CD4-positive, alpha-beta T cell (primary cell): ENCODE measurements around the gene CALHM5. TPM values are rescaled to one million over a fixed set of nuclear protein-coding genes. Genes with fewer than 3 reads are reported as not detected.

Source experiments
- ATAC-seq: fragments of 200-7000 bp; cut with Tn5 transposase; one replicate; pipeline ENCODE4 v1.10.0; 2022; ENCODE audit warnings: mild to moderate bottlenecking; ENCODE audit not compliant: poor library complexity
- CTCF ChIA-PET: fragments of 350-600 bp; sonication (Branson Sonifier 250); formaldehyde crosslinking; loops from one replicate; lab custom pipeline; 2021; ENCODE audit warnings: antibody characterized with exemption, inconsistent platforms; lab: Charles Lee
- POLR2A ChIA-PET: fragments of 350-600 bp; sonication (Branson Sonifier 250); formaldehyde crosslinking; loops from one replicate; lab custom pipeline; 2021; ENCODE audit warnings: antibody characterized with exemption, inconsistent platforms; lab: Charles Lee
- DNase-seq, 14 experiments: peaks; one replicate each; pipeline ENCODE4 v3.0.0-alpha.2; 2013 to 2020; ENCODE audit warnings: mixed read lengths in 2 of 14
- H3K27ac ChIP-seq, 2 donors: one replicate each; pipeline versions ENCODE4 v1.5.1 to v1.7.0; 2013; ENCODE audit warnings: low read length in 2 of 2, low read depth in 1 of 2, mild to moderate bottlenecking in 1 of 2
- H3K27me3 ChIP-seq, 2 experiments: 1 replicate in 1 of 2; 2 replicates in 1 of 2; pipeline versions ENCODE4 v1.6.1 to v1.7.0; 2013; ENCODE audit warnings: low read length in 2 of 2, control low read depth in 1 of 2, mild to moderate bottlenecking in 1 of 2, moderate library complexity in 1 of 2; ENCODE audit not compliant: insufficient read depth in 2 of 2, control insufficient read depth in 1 of 2
- H3K36me3 ChIP-seq: one replicate; pipeline ENCODE4 v1.6.1; 2013; ENCODE audit warnings: low read length, control low read depth; ENCODE audit not compliant: insufficient read depth
- H3K4me1 ChIP-seq: one replicate; pipeline ENCODE4 v1.6.1; 2013; ENCODE audit warnings: low read length, control low read depth; ENCODE audit not compliant: insufficient read depth
- H3K4me3 ChIP-seq: one replicate; pipeline ENCODE4 v1.5.1; 2013; ENCODE audit warnings: mild to moderate bottlenecking, low read length, moderate library complexity
- H3K9me3 ChIP-seq, 2 experiments: 1 replicate in 1 of 2; 2 replicates in 1 of 2; pipeline versions ENCODE4 v1.6.1 to v1.7.0; 2013; ENCODE audit warnings: low read length in 2 of 2, mild to moderate bottlenecking in 2 of 2, control low read depth in 1 of 2, moderate library complexity in 1 of 2; ENCODE audit not compliant: control insufficient read depth in 1 of 2, insufficient read depth in 1 of 2
- H3K27ac Mint-ChIP-seq: one replicate; pipeline ENCODE4 v1.8.0; 2020; ENCODE audit warnings: mixed read lengths
- H3K27me3 Mint-ChIP-seq: one replicate; pipeline ENCODE4 v1.8.0; 2021; ENCODE audit warnings: mixed read lengths
- H3K36me3 Mint-ChIP-seq: one replicate; pipeline ENCODE4 v1.8.0; 2021; ENCODE audit warnings: low read depth, mixed read lengths
- H3K4me1 Mint-ChIP-seq: one replicate; pipeline ENCODE4 v1.8.0; 2021; ENCODE audit warnings: low read depth, mixed read lengths
- H3K4me3 Mint-ChIP-seq: one replicate; pipeline ENCODE4 v1.8.0; 2020; ENCODE audit warnings: mild to moderate bottlenecking, mixed read lengths
- H3K9me3 Mint-ChIP-seq: one replicate; pipeline ENCODE4 v1.8.0; 2020; ENCODE audit warnings: mixed read lengths
- CTCF ChIP-seq: fragments of 200-600 bp; IDR thresholded peaks from one replicate; pipeline ENCODE4 v1.8.0; 2022; ENCODE audit warnings: antibody characterized with exemption, mild to moderate bottlenecking
- intact Hi-C, 2 experiments: fragments of 100-400 bp; cut with DNase I in 1 of 2; cut with micrococcal nuclease in 1 of 2; formaldehyde crosslinking; loops; one replicate each; pipeline versions ENCODE4 v1.15.1 to v1.9.0; 2023 to 2025; cut with DNase I, micrococcal nuclease
- total RNA-seq, 174 experiments: library from RNA in 2 of 174; stranded (reverse) in 2 of 174; gene quantifications; one replicate each; pipeline ENCODE4 v1.2.3 and lab custom pipeline; 2021 to 2026

Gene CALHM5
- total RNA-seq, 2 experiments from 2014 or later, result not detected

- H3K27me3 Mint-ChIP-seq, result peaks cover 5% of the 10 kb centered on the region
- H3K36me3 Mint-ChIP-seq, result no peaks in the 10 kb centered on the region
- no peak overlapping the region for H3K27ac Mint-ChIP-seq
- Histone ChIP-seq H3K9me3 (peaks cover 0 to 3% of the 10 kb centered on the region in 2 experiments), H3K36me3 (no peaks in the 10 kb centered on the region), H3K27ac (no peak overlapping the region), H3K4me1 (no peaks in the 10 kb centered on the region), H3K4me3 (no peak overlapping the region), H3K27me3 (peaks cover 0 to 6% of the 10 kb centered on the region in 2 experiments)
- intact Hi-C loops, result no loop called here
- ChIA-PET POLR2A (no interaction called here), CTCF (no interaction called here)
- no peaks in the 10 kb centered on the region for H3K4me1 Mint-ChIP-seq
- H3K4me3 Mint-ChIP-seq, result no peak overlapping the region
- no peak for TF ChIP-seq CTCF
- no peaks in the 10 kb centered on the region for H3K9me3 Mint-ChIP-seq
- ATAC-seq (no peak), DNase-seq (no peak)
These were observed 2.7 kb downstream of the CALHM5 start for GRCh38 chr6:116514111-116514510.

- intact Hi-C loops, result no loop called here
- DNase-seq (no peak), ATAC-seq (no peak)
- POLR2A ChIA-PET, result no interaction called here
- H3K4me3 ChIP-seq, result no peak overlapping the region
- Mint-ChIP-seq H3K9me3 (no peaks in the 10 kb centered on the region), H3K27ac (no peak overlapping the region), H3K4me1 (no peaks in the 10 kb centered on the region), H3K4me3 (no peak overlapping the region), H3K27me3 (peaks cover 5% of the 10 kb centered on the region), H3K36me3 (no peaks in the 10 kb centered on the region)
- H3K27ac ChIP-seq, result no peak overlapping the region
- H3K27me3 ChIP-seq, result peaks cover 0 to 6% of the 10 kb centered on the region in 2 experiments
- no peaks in the 10 kb centered on the region for H3K36me3 ChIP-seq
- TF ChIP-seq CTCF, result no peak
- H3K9me3 ChIP-seq, result peaks cover 0 to 3% of the 10 kb centered on the region in 2 experiments
- no peaks in the 10 kb centered on the region for H3K4me1 ChIP-seq
- CTCF ChIA-PET, result interaction anchor here (0.6 to 1.1 kb wide), 2 partner anchors 16 to 247 kb away, joined by 3 to 5 read pairs; no protein-coding TSS in a partner anchor
These were observed 3.7 kb downstream of the CALHM5 start for GRCh38 chr6:116515141-116515540.

GRCh38 chr6:116518621-116519368 is 7.4 kb downstream of the CALHM5 start:
- Histone ChIP-seq H3K27me3 (peaks cover 0 to 6% of the 10 kb centered on the region in 2 experiments), H3K4me1 (no peaks in the 10 kb centered on the region), H3K36me3 (no peaks in the 10 kb centered on the region), H3K4me3 (no peak overlapping the region), H3K9me3 (no peaks in the 10 kb centered on the region), H3K27ac (no peak overlapping the region)
- H3K36me3 Mint-ChIP-seq, result no peaks in the 10 kb centered on the region
- no peak for DNase-seq
- no peaks in the 10 kb centered on the region for H3K4me1 Mint-ChIP-seq
- no peaks in the 10 kb centered on the region for H3K9me3 Mint-ChIP-seq
- no peak overlapping the region for H3K27ac Mint-ChIP-seq
- ChIA-PET CTCF (no interaction called here), POLR2A (no interaction called here)
- intact Hi-C loops, result no loop called here
- no peak for ATAC-seq
- no peak overlapping the region for H3K4me3 Mint-ChIP-seq
- H3K27me3 Mint-ChIP-seq, result peaks cover 5% of the 10 kb centered on the region
- no peak for TF ChIP-seq CTCF
